SK-N-SH (cell line): Measurements from ENCODE around the gene TRIM66.

ENCODE experiments used
- FOXM1 ChIP-seq: IDR thresholded peaks from 2 replicates; pipeline ENCODE4 v1.4.0; 2012; ENCODE audit warnings: low read depth, mild to moderate bottlenecking
- RAD21 ChIP-seq: IDR thresholded peaks from 2 replicates; pipeline ENCODE4 v1.6.1; 2012; ENCODE audit warnings: mild to moderate bottlenecking, low read length
- TF ChIP-seq, protein P1 (sequence below): fragments of 200-600 bp; sonication (generic); IDR thresholded peaks from 2 replicates; pipeline ENCODE4 v1.6.1; 2017; ENCODE audit warnings: antibody characterized with exemption, mild to moderate bottlenecking, moderate library complexity

DNA sequence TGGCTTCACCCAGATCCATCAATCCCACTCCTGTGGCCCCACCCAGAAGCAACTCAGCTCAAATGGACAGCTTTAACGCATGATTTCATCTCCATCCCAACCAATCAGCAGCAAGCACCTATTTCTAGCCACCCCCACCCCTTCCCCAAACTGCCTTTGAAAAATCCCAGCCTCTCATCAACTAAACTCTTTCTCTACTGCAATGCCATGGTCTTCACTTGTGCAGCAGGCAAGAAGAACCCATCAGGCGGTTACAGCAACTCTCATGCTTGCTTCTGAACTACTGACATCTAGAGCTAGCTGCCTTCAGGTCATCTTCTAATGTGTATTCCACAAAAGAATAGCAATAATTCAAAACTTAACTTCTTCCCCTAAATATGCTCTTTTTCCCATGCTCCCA is 46.3 kb downstream of the TRIM66 start:
- TF ChIP-seq RAD21 (no peak), FOXM1 (no peak)
- TF ChIP-seq, protein P1, sequence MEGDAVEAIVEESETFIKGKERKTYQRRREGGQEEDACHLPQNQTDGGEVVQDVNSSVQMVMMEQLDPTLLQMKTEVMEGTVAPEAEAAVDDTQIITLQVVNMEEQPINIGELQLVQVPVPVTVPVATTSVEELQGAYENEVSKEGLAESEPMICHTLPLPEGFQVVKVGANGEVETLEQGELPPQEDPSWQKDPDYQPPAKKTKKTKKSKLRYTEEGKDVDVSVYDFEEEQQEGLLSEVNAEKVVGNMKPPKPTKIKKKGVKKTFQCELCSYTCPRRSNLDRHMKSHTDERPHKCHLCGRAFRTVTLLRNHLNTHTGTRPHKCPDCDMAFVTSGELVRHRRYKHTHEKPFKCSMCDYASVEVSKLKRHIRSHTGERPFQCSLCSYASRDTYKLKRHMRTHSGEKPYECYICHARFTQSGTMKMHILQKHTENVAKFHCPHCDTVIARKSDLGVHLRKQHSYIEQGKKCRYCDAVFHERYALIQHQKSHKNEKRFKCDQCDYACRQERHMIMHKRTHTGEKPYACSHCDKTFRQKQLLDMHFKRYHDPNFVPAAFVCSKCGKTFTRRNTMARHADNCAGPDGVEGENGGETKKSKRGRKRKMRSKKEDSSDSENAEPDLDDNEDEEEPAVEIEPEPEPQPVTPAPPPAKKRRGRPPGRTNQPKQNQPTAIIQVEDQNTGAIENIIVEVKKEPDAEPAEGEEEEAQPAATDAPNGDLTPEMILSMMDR, result no peak
